Activated gamma-delta T cell treated with anti-CD3 and anti-CD28 coated beads, Interleukin-2, amount 50 U/mL, for 16 hours (primary cell): ENCODE measurements around the gene HOXB3.

ENCODE experiments used
- DNase-seq: peaks from one replicate; pipeline ENCODE4 v3.0.0-alpha.2; 2020; ENCODE audit warnings: low read depth

Gene HOXB3

GRCh38 chr17:48589831-48590606 lies at the start of gene HOXB3:
TSS of gene HOXB3 (minus strand) at chr17:48590241. CDS start at chr17:48552474, 37,767 bp downstream.
- DNase-seq, result no peak

- DNase-seq, result no peak
These were observed 49.1 kb upstream of the HOXB3 start for GRCh38 chr17:48639136-48639535.

GRCh38 chr17:48637323-48638260 lies 47.6 kb upstream of the HOXB3 start:
- no peak for DNase-seq

GRCh38 chr17:48636177-48637018 lies 46.4 kb upstream of the HOXB3 start:
- DNase-seq, result peak; percentile 61

- DNase-seq, result no peak
These were observed 44.6 kb upstream of the HOXB3 start for GRCh38 chr17:48634493-48635208.

GRCh38 chr17:48633266-48633677 lies 43.2 kb upstream of the HOXB3 start:
- DNase-seq, result no peak

- no peak for DNase-seq
These were observed 42.7 kb upstream of the HOXB3 start for GRCh38 chr17:48632579-48633265.

GRCh38 chr17:48631693-48632578 lies 41.9 kb upstream of the HOXB3 start:
- no peak for DNase-seq

- no peak for DNase-seq
These were observed 41.1 kb upstream of the HOXB3 start for GRCh38 chr17:48630925-48631692.

- DNase-seq, result no peak
These were observed 40.2 kb upstream of the HOXB3 start for GRCh38 chr17:48630009-48630924.

GRCh38 chr17:48629411-48629759 lies 39.3 kb upstream of the HOXB3 start:
- no peak for DNase-seq

GRCh38 chr17:48628649-48629410 lies 38.8 kb upstream of the HOXB3 start:
- no peak for DNase-seq

- no peak for DNase-seq
These were observed 37.8 kb upstream of the HOXB3 start for GRCh38 chr17:48627623-48628521.

- no peak for DNase-seq
These were observed 37.1 kb upstream of the HOXB3 start for GRCh38 chr17:48627118-48627597.

- peak; percentile 49 for DNase-seq
These were observed 36.4 kb upstream of the HOXB3 start, which contains the start of gene HOXB9 for GRCh38 chr17:48626245-48627117. TSS of gene HOXB9 (minus strand) at chr17:48626358. CDS start at chr17:48626269, 89 bp downstream.
